ENCODE results near the gene UGT1A10. TPM values are rescaled to one million over a fixed set of nuclear protein-coding genes. Genes with fewer than 3 reads are reported as not detected.

Gene UGT1A10
- total RNA-seq, 1 experiment from 2014 or later, result 1.0 TPM

DNA sequence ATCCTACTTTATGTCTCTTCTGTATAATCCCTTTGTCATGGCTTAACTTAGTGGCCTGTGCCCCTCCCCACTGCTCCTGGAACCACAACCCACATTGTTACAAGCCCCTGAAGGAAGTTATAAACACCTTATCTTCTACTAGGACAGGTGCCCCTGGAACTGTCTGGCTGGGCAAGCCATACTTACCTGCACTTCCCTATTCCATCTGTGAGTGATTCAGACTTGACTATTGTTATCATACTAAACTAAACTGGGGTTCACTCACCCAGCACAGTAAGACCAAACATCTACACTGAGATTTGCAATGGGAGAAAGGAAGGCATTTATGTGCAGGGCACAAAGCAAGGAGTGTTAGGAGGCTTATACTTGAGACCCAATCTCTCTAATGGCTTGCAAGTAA lies 52.8 kb downstream of the UGT1A10 start:
- H3K4me3 Mint-ChIP-seq (ENCODE audit: unreplicated experiment), result no peak overlapping the region
- H3K4me1 Mint-ChIP-seq (ENCODE audit: low read depth, unreplicated experiment), result no peaks in the 10 kb centered on the region
- no peak for DNase-seq
- H3K9me3 ChIP-seq, result no peaks in the 10 kb centered on the region
- no peaks in the 10 kb centered on the region for H3K36me3 ChIP-seq (ENCODE audit: control insufficient read depth, insufficient read depth, low read length)
- no peaks in the 10 kb centered on the region for H3K9me3 Mint-ChIP-seq (ENCODE audit: unreplicated experiment)
- H3K27ac Mint-ChIP-seq (ENCODE audit: unreplicated experiment), result no peak overlapping the region
- intact Hi-C loops (cut with micrococcal nuclease; ENCODE audit: unreplicated experiment), result no loop called here
- CTCF ChIA-PET, result no interaction called here
- no peak overlapping the region for H3K4me3 ChIP-seq (ENCODE audit: low read depth, low read length)
- peaks cover 12% of the 10 kb centered on the region; the same call in 1 of the 2 replicates for H3K4me1 ChIP-seq
- TF ChIP-seq, protein P1, sequence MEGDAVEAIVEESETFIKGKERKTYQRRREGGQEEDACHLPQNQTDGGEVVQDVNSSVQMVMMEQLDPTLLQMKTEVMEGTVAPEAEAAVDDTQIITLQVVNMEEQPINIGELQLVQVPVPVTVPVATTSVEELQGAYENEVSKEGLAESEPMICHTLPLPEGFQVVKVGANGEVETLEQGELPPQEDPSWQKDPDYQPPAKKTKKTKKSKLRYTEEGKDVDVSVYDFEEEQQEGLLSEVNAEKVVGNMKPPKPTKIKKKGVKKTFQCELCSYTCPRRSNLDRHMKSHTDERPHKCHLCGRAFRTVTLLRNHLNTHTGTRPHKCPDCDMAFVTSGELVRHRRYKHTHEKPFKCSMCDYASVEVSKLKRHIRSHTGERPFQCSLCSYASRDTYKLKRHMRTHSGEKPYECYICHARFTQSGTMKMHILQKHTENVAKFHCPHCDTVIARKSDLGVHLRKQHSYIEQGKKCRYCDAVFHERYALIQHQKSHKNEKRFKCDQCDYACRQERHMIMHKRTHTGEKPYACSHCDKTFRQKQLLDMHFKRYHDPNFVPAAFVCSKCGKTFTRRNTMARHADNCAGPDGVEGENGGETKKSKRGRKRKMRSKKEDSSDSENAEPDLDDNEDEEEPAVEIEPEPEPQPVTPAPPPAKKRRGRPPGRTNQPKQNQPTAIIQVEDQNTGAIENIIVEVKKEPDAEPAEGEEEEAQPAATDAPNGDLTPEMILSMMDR (IDR thresholded peaks at IDR 0.05; ENCODE audit: insufficient read depth in 1 of 2, low read depth in 1 of 2, low read length in 1 of 2, severe bottlenecking in 1 of 2, unreplicated experiment in 1 of 2), result no peak
- POLR2A ChIA-PET, result no interaction called here
- BruUV-seq (replicated peaks), result no TSS peak
- H3K27me3 Mint-ChIP-seq (ENCODE audit: insufficient read depth, unreplicated experiment), result no peaks in the 10 kb centered on the region
- no peaks in the 10 kb centered on the region for H3K27me3 ChIP-seq (replicated peaks; ENCODE audit: control insufficient read depth, insufficient read depth, low read length)
- H3K36me3 Mint-ChIP-seq (ENCODE audit: insufficient read depth, unreplicated experiment), result peaks cover 17% of the 10 kb centered on the region

DNA sequence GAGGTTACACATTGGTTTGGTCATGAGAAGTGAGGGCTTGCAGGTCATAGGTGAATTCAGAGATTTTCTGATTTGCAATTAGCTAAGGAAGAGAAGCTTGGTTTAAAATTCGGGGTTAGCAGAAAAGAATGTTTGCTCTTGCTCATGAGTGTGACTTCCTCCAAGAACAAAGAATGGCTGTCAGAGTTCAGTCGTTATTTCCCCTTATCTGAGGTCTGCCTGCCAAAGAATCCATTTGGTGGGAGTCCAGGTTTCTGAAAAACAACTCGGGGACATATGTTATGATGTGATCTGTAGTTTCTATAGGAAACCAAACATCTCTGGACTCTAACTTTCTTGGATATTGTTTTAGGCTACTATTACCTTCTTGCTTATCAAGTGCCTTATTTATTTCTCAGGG lies 53.3 kb downstream of the UGT1A10 start:
- peaks cover 12% of the 10 kb centered on the region; the same call in 1 of the 2 replicates for H3K4me1 ChIP-seq
- POLR2A ChIA-PET, result no interaction called here

DNA sequence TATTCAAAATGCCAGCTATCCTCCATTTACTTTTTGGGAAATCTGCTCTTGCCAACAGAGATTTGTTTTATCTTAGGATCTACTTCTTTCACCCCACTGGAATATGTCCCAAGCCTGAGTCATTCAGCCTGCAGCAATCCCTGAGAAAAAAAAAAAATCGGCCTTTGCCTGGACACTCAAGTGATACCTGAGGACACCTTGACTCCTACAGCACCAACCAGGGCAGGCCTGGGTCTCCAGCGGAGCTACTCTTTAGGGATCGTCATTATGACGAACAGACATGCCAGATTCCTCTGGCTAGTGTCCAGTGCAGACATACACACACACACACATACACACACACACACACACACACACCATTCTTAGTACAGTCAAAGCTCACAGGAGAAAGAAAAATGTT lies 54.2 kb downstream of the UGT1A10 start:
- Histone ChIP-seq H3K27me3 (replicated peaks; ENCODE audit: control insufficient read depth, insufficient read depth, low read length) (no peaks in the 10 kb centered on the region), H3K4me3 (ENCODE audit: low read depth, low read length) (no peak overlapping the region), H3K9me3 (no peaks in the 10 kb centered on the region), H3K36me3 (ENCODE audit: control insufficient read depth, insufficient read depth, low read length) (no peaks in the 10 kb centered on the region), H3K4me1 (peaks cover 12% of the 10 kb centered on the region; the same call in 1 of the 2 replicates)
- Mint-ChIP-seq H3K27me3 (ENCODE audit: insufficient read depth, unreplicated experiment) (no peaks in the 10 kb centered on the region), H3K4me1 (ENCODE audit: low read depth, unreplicated experiment) (no peaks in the 10 kb centered on the region), H3K36me3 (ENCODE audit: insufficient read depth, unreplicated experiment) (peaks cover 17% of the 10 kb centered on the region), H3K9me3 (ENCODE audit: unreplicated experiment) (no peaks in the 10 kb centered on the region), H3K27ac (ENCODE audit: unreplicated experiment) (no peak overlapping the region), H3K4me3 (ENCODE audit: unreplicated experiment) (no peak overlapping the region)
- POLR2A ChIA-PET, result no interaction called here
- TF ChIP-seq, protein P1 (IDR thresholded peaks at IDR 0.05; ENCODE audit: insufficient read depth in 1 of 2, low read depth in 1 of 2, low read length in 1 of 2, severe bottlenecking in 1 of 2, unreplicated experiment in 1 of 2), result no peak
- no peak for DNase-seq
- intact Hi-C loops (cut with micrococcal nuclease; ENCODE audit: unreplicated experiment), result no loop called here
- CTCF ChIA-PET, result no interaction called here
- BruUV-seq (replicated peaks), result no TSS peak

More for the DNA sequence above, 53.3 kb downstream of the UGT1A10 start:
- Mint-ChIP-seq H3K9me3 (ENCODE audit: unreplicated experiment) (no peaks in the 10 kb centered on the region), H3K27ac (ENCODE audit: unreplicated experiment) (no peak overlapping the region), H3K27me3 (ENCODE audit: insufficient read depth, unreplicated experiment) (no peaks in the 10 kb centered on the region), H3K36me3 (ENCODE audit: insufficient read depth, unreplicated experiment) (peaks cover 17% of the 10 kb centered on the region), H3K4me1 (ENCODE audit: low read depth, unreplicated experiment) (no peaks in the 10 kb centered on the region), H3K4me3 (ENCODE audit: unreplicated experiment) (no peak overlapping the region)
- CTCF ChIA-PET, result no interaction called here
- no peak overlapping the region for H3K4me3 ChIP-seq (ENCODE audit: low read depth, low read length)
- no peak for DNase-seq
- no peaks in the 10 kb centered on the region for H3K9me3 ChIP-seq
- H3K27me3 ChIP-seq (replicated peaks; ENCODE audit: control insufficient read depth, insufficient read depth, low read length), result no peaks in the 10 kb centered on the region
- intact Hi-C loops (cut with micrococcal nuclease; ENCODE audit: unreplicated experiment), result no loop called here
- no TSS peak for BruUV-seq (replicated peaks)
- TF ChIP-seq, protein P1 (IDR thresholded peaks at IDR 0.05; ENCODE audit: insufficient read depth in 1 of 2, low read depth in 1 of 2, low read length in 1 of 2, severe bottlenecking in 1 of 2, unreplicated experiment in 1 of 2), result no peak
- no peaks in the 10 kb centered on the region for H3K36me3 ChIP-seq (ENCODE audit: control insufficient read depth, insufficient read depth, low read length)
